Activated naive CD4-positive, alpha-beta T cell treated with anti-CD3 and anti-CD28 coated beads, Interleukin-2, amount 10 ng/mL, durations not matched to agents 7 days and 5 days (primary cell): ENCODE results near the gene H3-3A.
A peak's percentile ranks its signal among the peaks of the same experiment; 100 is the strongest.
"Not testable (repeated sequence)": the region's sequence is repeated elsewhere in the genome, so short reads cannot be mapped to it uniquely, and the experiment has no call there.

Source experiments
- CTCF ChIA-PET: fragments of 350-600 bp; sonication (Branson Sonifier 250); formaldehyde crosslinking; loops from one replicate; lab custom pipeline; 2021; ENCODE audit warnings: antibody characterized with exemption; lab: Charles Lee
- DNase-seq: peaks from one replicate; pipeline ENCODE4 v3.0.0-alpha.2; 2020
- H3K27ac Mint-ChIP-seq: one replicate; pipeline ENCODE4 v1.8.0; 2021; ENCODE audit warnings: mild to moderate bottlenecking, moderate library complexity, mixed read lengths
- H3K27me3 Mint-ChIP-seq: one replicate; pipeline ENCODE4 v1.8.0; 2021; ENCODE audit warnings: mild to moderate bottlenecking, mixed read lengths
- H3K36me3 Mint-ChIP-seq: one replicate; pipeline ENCODE4 v1.8.0; 2021; ENCODE audit warnings: mixed read lengths
- H3K4me1 Mint-ChIP-seq: one replicate; pipeline ENCODE4 v1.8.0; 2021; ENCODE audit warnings: mixed read lengths
- H3K4me3 Mint-ChIP-seq: one replicate; pipeline ENCODE4 v1.8.0; 2021; ENCODE audit warnings: mild to moderate bottlenecking, moderate library complexity, mixed read lengths
- H3K9me3 Mint-ChIP-seq: one replicate; pipeline ENCODE4 v1.8.0; 2021; ENCODE audit warnings: mixed read lengths

Gene H3-3A

DNA sequence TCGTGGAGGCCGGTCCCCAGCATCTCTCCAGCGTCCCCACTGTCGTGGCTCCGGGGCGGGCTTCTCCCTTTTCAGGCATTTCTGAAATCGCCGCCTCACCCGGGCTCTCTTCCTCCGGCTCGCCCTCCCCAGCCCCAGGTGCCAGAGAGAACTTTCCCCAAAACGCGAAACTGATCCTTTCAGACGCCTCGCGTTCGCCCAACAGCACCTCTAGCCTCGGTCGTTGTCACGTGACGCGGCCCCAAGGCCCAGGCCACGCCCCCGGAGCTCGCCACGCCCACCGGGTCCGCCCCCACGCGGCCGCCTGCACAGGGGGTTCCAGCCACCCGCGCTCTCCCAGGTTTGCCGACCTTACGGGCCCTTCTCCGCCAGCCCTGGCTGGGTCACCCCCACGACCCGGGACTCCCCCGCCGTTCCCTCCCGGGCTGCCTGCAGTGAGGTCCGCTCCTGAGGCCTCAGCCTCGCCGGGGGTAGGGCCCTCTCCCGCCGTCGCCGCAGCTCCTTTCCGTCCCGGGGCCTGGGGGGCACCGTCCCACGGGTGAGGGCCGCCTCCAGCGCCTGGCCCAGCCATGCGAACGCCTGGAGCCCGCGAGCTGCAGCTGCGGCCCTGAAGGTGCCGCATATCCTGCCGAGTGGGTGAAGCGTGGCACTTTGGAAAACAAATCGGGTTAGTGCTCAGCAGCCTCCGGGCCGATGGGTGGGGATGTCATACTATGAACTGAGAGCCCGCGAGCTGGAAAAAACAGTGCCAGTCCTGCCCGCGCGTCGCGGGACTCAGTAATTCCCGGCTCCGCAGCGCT, 21.0 kb downstream of the H3-3A start:
- H3K9me3 Mint-ChIP-seq, result no peaks in the 10 kb centered on the region
- peaks cover 50% of the 10 kb centered on the region for H3K27me3 Mint-ChIP-seq
- CTCF ChIA-PET, result interaction anchor here (1.3 to 2.5 kb wide), 4 partner anchors 18 to 42 kb away, joined by 3 to 16 read pairs (median 4); no protein-coding TSS in a partner anchor
- H3K27ac Mint-ChIP-seq, result peak overlapping the region; percentile 44
- peaks cover 9% of the 10 kb centered on the region for H3K4me1 Mint-ChIP-seq
- peak; percentile 94 for DNase-seq
- H3K36me3 Mint-ChIP-seq, result no peaks in the 10 kb centered on the region
- H3K4me3 Mint-ChIP-seq, result peak overlapping the region; percentile 83

DNA sequence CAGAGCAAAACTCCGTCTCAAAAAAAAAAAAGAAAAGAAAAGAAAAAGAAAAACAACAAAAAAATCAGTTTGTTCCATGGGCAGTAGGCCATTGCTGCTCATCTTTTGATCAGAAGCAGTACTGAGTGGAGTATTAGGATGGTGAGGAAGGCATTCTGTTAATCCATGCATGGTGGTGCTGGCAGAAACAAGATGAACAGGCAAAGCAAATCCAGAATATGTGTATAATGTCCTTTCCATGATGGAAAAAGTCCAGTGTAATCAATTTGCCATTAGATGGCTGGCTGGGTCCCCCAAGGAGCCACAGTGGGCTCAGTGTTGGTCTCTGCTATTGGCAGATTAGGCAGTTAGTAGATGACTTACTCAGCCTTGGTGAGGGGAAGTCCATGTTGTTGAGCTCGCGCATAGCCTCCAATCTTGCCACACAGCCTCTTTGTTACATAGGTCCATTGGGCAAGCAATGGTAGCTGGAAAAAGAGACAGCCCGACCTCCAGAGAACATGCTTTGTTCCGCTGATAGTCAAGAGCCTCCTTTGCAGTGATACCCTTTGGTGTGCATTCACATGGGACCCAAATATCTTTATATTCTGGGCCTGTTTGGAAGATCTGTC, 23.3 kb downstream of the H3-3A start:
- Mint-ChIP-seq H3K4me1 (peaks cover 9% of the 10 kb centered on the region), H3K27me3 (peaks cover 55% of the 10 kb centered on the region), H3K9me3 (no peaks in the 10 kb centered on the region), H3K36me3 (no peaks in the 10 kb centered on the region), H3K4me3 (no peak overlapping the region), H3K27ac (no peak overlapping the region)
- CTCF ChIA-PET, result interaction anchor here (0.7 kb wide), 1 partner anchor 19 kb away, joined by 3 read pairs; no protein-coding TSS in a partner anchor
- DNase-seq, result no peak

DNA sequence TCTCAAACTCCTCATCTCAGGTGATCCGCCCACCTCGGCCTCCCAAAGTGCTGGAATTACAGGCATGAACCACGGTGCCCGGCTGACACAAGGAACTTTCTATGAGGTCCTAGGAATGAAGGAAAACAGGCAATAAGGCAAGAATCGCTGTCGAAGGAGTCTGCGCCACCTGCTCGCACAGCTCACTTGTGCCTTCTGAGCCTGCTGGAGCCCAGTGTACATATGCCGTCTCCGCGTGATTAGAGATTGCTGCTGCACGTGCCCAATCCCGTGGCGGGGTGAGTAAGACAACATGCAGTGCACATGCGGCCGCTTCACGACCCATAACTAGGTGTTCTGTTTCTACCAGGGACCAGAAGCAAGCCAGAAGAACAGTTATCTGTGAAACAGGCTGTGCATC, 24.3 kb downstream of the H3-3A start:
- H3K9me3 Mint-ChIP-seq, result no peaks in the 10 kb centered on the region
- H3K27me3 Mint-ChIP-seq, result peaks cover 56% of the 10 kb centered on the region
- no peak overlapping the region for H3K4me3 Mint-ChIP-seq
- peaks cover 9% of the 10 kb centered on the region for H3K4me1 Mint-ChIP-seq
- CTCF ChIA-PET, result no interaction called here
- DNase-seq, result no peak
- no peak overlapping the region for H3K27ac Mint-ChIP-seq
- no peaks in the 10 kb centered on the region for H3K36me3 Mint-ChIP-seq

DNA sequence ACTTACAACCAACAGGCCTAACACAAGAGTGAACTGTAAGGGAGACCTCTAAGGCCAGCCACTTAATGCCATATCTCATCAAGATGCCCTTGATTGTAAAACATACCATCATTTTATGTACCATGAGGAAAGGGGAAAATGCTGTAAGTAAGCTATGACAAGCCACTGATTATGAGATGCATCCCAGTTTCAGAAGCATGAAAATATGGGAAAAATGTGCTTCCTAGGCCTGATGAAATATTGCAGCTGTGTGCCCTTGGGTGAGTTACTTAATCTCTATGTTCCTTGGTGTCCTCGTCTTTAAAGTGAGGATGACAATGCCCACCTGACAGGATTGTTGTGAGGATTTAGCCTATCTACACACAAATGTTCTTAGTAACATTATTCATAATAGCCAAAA, 28.9 kb downstream of the H3-3A start:
- Mint-ChIP-seq H3K4me1 (no peaks in the 10 kb centered on the region), H3K9me3 (no peaks in the 10 kb centered on the region), H3K4me3 (no peak overlapping the region), H3K27ac (no peak overlapping the region), H3K27me3 (peaks cover 46% of the 10 kb centered on the region), H3K36me3 (no peaks in the 10 kb centered on the region)
- no peak for DNase-seq
- CTCF ChIA-PET, result interaction anchor here (3.0 kb wide), 1 partner anchor 34 kb away, joined by 9 read pairs; no protein-coding TSS in a partner anchor

DNA sequence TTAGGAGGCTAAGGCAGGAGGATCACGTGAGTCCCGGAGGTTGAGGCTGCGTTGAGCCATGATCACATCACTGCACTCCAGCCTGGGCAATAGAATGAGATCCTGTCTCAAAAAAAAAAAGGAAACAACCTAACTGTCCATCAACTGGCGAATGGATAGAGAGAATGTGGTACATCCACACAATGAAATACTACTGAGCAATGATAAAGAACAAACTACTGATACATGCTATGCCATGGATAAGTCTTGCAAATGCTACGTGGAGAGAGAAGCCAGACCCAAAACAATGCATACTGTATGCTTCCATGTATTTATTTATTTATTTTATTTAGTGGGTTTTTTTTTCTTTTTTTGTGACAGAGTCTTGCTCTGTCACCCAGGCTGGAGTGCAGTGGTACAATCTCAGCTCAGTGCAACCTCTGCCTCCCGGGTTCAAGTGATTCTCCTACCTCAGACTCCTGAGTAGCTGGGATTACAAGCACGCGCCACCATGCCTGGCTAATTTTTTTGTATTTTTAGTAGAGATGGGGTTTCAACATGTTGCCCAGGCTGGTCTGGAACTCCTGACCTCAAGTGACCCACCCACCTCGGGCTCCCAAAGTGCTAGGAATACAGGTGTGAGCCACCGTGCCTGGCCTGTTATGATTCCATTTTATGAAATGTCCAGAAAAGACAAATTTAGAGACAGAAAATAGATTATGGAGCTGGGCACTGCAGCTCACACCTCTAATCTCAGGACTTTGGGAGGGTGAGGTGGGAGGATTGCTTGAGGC, 29.7 kb downstream of the H3-3A start:
- H3K9me3 Mint-ChIP-seq, DNase-seq, H3K27ac Mint-ChIP-seq, H3K4me3 Mint-ChIP-seq, H3K36me3 Mint-ChIP-seq, H3K4me1 Mint-ChIP-seq: not testable (repeated sequence)
- CTCF ChIA-PET, result interaction anchor here (3.0 kb wide), 1 partner anchor 33 kb away, joined by 9 read pairs; no protein-coding TSS in a partner anchor
- peaks cover 48% of the 10 kb centered on the region for H3K27me3 Mint-ChIP-seq

DNA sequence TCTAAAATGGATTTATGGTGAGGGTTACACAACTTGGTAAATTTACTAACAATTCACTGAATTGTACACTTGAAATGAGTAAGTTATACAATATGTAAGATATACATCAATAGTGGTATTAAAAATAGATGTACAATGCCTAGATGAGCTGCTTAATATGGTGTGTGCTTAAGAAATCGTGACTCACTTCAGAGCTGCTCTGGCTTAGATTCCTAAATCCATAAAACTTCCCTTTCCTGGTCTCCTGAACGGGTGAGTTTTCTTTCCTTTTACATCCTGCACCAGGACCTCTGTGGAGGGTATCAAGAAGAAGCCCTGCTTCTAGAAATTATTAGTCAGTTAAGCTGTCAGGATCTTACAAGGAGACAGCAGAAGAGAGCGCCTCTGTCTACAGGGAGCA, 30.4 kb downstream of the H3-3A start:
- H3K27me3 Mint-ChIP-seq, result peaks cover 54% of the 10 kb centered on the region
- no peak overlapping the region for H3K27ac Mint-ChIP-seq
- CTCF ChIA-PET, result interaction anchor here (1.1 kb wide), 1 partner anchor 15 kb away, joined by 3 read pairs; no protein-coding TSS in a partner anchor
- no peak overlapping the region for H3K4me3 Mint-ChIP-seq
- H3K4me1 Mint-ChIP-seq, result no peaks in the 10 kb centered on the region
- DNase-seq, result no peak
- H3K9me3 Mint-ChIP-seq, result no peaks in the 10 kb centered on the region
- H3K36me3 Mint-ChIP-seq, result no peaks in the 10 kb centered on the region

DNA sequence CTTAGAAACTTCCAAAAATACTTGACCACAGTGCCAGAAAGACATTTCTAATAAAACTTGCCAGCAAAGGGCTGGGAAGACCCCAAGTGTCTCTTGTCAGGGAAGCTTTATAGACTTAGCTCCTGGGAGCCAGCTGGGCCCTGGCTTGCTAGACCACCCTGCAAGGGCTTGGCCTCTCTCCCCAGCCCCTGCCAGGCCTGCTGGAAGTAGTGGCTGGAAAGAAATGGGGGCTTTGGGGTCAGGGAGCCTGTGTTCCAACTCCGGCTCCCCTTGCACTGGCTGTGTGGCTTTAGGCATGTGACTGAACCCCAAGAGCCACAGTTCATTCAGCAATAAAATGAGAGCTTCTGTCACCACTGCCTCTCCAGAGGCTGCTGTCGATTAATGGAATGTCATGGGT, 31.1 kb downstream of the H3-3A start:
- Mint-ChIP-seq H3K36me3 (no peaks in the 10 kb centered on the region), H3K27ac (no peak overlapping the region), H3K4me3 (no peak overlapping the region), H3K4me1 (no peaks in the 10 kb centered on the region), H3K27me3 (peaks cover 57% of the 10 kb centered on the region), H3K9me3 (no peaks in the 10 kb centered on the region)
- CTCF ChIA-PET, result interaction anchor here (1.1 to 1.6 kb wide), 2 partner anchors 14 to 29 kb away, joined by 3 to 7 read pairs; no protein-coding TSS in a partner anchor
- DNase-seq, result no peak

DNA sequence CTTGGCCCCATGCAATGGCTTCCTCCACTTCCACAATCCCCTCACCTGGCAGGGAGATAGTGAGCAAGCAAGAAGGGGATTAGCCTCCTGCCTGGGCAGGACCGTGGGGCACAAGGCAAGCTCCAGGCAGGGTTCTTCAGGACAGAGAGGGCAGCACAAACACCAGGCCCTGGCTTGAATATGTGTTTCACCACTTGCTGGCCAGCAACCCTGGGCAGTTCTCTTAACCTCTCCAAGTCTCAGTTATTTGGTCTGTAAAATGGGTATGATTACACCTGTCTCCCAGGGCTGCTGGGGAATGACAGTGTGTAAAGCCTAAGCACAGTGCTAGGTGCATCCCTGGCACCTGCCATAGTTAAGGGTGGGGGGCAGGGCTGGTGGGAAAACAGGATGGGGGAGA, 31.9 kb downstream of the H3-3A start:
- Mint-ChIP-seq H3K4me3 (no peak overlapping the region), H3K27me3 (peaks cover 61% of the 10 kb centered on the region), H3K36me3 (no peaks in the 10 kb centered on the region), H3K27ac (no peak overlapping the region), H3K9me3 (no peaks in the 10 kb centered on the region), H3K4me1 (no peaks in the 10 kb centered on the region)
- DNase-seq, result no peak
- CTCF ChIA-PET, result interaction anchor here (1.6 kb wide), 1 partner anchor 30 kb away, joined by 7 read pairs; no protein-coding TSS in a partner anchor

DNA sequence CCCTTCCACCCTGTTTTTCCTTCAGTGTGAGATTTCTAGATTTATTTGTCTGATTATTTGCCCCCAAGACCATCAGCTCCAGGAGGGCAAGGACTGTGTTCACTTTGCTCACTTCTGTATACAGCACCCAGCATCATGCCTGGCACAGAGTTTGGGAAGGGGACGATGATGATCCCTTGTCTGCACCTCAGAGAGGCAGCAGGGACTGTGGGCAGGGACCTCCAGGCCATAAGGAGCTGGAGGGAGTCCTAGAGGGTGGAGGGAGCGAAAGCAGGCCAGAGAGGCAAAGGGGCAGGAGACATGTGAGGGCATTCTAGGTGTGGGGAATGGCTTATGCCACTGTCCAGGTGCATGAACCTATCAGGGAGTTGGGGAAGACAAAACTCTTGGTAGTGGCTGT, 32.8 kb downstream of the H3-3A start:
- no peak for DNase-seq
- Mint-ChIP-seq H3K27ac (no peak overlapping the region), H3K4me1 (peaks cover 7% of the 10 kb centered on the region), H3K4me3 (no peak overlapping the region), H3K9me3 (no peaks in the 10 kb centered on the region), H3K27me3 (peaks cover 65% of the 10 kb centered on the region), H3K36me3 (no peaks in the 10 kb centered on the region)
- CTCF ChIA-PET, result interaction anchor here (1.6 kb wide), 1 partner anchor 30 kb away, joined by 7 read pairs; no protein-coding TSS in a partner anchor

DNA sequence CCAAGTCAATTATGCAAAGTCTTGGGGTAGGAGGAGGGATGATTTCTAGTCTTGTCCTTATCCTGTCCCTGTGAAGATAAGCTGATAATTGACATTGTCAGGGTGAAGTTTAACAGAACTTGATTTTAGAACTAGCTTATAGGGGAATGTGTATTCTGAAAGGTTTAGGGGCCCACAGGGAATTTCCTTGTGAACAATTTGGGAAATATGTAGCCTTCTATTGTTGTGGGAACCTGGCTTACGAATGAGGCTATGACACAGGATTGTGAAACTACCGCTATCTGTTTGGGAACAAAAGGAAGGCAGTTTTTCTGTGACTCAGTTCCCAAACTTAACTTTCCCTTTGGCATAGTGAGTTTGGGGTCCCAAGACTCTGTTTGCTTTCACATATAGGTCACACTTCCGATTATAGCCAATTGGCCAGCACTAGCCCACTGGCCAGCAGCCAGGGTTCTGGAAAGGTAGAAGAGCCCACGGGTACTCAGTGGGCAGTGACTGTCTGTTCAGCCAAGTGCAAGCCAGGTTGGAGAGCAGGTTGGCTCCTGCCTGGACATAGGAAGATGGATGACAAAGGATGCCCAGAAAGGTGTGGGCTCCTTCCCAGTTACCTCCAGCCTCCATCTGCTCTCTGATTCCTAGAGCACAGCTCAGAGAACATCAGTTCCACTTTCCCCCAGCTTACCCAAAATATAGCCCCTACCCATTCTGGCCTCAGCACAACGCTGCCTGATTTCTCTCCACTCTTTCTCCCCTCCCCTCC, 35.5 kb downstream of the H3-3A start:
- DNase-seq, result no peak
- CTCF ChIA-PET, result interaction anchor here (3.6 kb wide), 1 partner anchor 33 kb away, joined by 13 read pairs; no protein-coding TSS in a partner anchor
- Mint-ChIP-seq H3K36me3 (no peaks in the 10 kb centered on the region), H3K4me1 (peaks cover 19% of the 10 kb centered on the region), H3K27ac (no peak overlapping the region), H3K9me3 (no peaks in the 10 kb centered on the region), H3K27me3 (peaks cover 63% of the 10 kb centered on the region), H3K4me3 (no peak overlapping the region)

DNA sequence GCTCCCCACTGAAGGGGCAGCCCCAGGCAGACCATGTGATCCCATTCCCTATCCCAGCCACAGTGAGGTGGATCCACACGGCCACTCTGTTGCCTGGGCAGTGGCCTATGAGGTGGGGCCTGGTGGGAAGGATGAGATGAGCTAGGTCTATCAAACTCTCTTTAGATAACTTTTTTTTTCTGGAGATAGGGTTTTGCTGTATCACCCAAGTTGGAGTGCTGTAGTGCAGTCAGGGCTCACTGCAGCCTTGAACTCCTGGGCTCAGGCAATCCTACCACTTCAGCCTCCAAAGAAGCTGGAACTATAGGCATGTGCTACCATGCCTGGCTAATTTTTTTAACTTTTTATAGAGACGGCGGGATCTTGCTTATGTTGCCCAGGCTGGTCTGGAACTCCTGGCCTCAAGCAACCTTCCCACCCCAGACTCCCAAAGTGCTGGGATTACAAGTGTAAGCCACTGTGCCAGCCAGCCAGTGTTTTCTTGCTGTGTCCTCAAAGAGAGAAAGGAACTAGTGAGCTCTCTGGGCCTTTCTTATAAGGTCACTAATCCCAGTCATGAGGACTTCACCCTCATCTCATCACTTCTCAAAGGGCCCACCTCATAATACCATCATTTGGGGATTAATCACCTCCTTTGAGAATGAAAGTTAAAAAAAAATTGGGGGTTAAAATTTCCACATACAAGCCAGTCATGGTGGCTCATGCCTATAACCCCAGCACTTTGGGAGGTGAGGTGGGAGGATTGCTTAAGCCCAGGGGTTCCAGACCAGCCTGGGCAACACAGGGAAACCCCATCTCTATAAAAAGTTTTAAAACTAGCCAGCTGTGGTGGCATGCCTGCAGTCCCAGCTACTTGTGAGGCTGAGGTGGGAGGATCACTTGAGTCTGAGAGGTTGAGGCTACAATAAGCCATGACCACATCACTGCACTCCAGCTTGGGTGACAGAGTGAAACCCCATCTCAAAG, 36.6 kb downstream of the H3-3A start:
- no peak overlapping the region for H3K27ac Mint-ChIP-seq
- CTCF ChIA-PET, result interaction anchor here (3.6 kb wide), 1 partner anchor 34 kb away, joined by 13 read pairs; no protein-coding TSS in a partner anchor
- DNase-seq, result no peak

More for the DNA sequence above, 36.6 kb downstream of the H3-3A start:
- H3K27me3 Mint-ChIP-seq, result peaks cover 61% of the 10 kb centered on the region
- peaks cover 19% of the 10 kb centered on the region for H3K4me1 Mint-ChIP-seq
- no peaks in the 10 kb centered on the region for H3K36me3 Mint-ChIP-seq
- H3K4me3 Mint-ChIP-seq, result peak overlapping the region; percentile 72
- H3K9me3 Mint-ChIP-seq, result no peaks in the 10 kb centered on the region
